HCT116 (cell line): ENCODE data around the gene OPRD1. TPM values are rescaled to one million over a fixed set of nuclear protein-coding genes. Genes with fewer than 3 reads are reported as not detected.

Experiments
- ATAC-seq: fragments of 200-7000 bp; cut with Tn5 transposase; 2 replicates; pipeline ENCODE4 v1.9.1; 2020; ENCODE audit warnings: mild to moderate bottlenecking, moderate library complexity
- BruUV-seq: library from RNA; stranded (reverse); fragments of 400-500 nt; replicated peaks from 2 replicates; lab custom pipeline; 2021; lab: Mats Ljungman, UMichigan
- CTCF ChIA-PET: fragments of 300-600 bp; sonication (Branson Sonifier 250); formaldehyde crosslinking; loops from one replicate; lab custom pipeline; 2021; ENCODE audit warnings: antibody characterized with exemption; lab: Charles Lee
- POLR2A ChIA-PET: fragments of 300-600, 350-600 bp; sonication (Branson Sonifier 250); formaldehyde crosslinking; loops from one replicate; lab custom pipeline; 2021; ENCODE audit warnings: antibody characterized with exemption; lab: Charles Lee
- RAD21 ChIA-PET, 2 experiments: fragments of 300-600 bp; sonication (Branson Sonifier 250); formaldehyde crosslinking; loops; one replicate each; lab custom pipeline; 2023; ENCODE audit warnings: low total read pairs in 2 of 2; ENCODE audit not compliant: uncharacterized antibody in 2 of 2, unreplicated experiment in 2 of 2, low non-redundant PET in 1 of 2; lab: Charles Lee
- DNase-seq: peaks from one replicate; pipeline ENCODE4 v3.0.0-alpha.2; 2010; ENCODE audit warnings: low read depth, low spot score
- H2AFZ ChIP-seq: fragments of 200-600 bp; shearing (Covaris generic), sonication (generic); 2 replicates; pipeline ENCODE4 v1.6.1; 2017; ENCODE audit warnings: low read depth, mixed run types, mixed read lengths, antibody characterized with exemption, low read length; ENCODE audit not compliant: poor library complexity, severe bottlenecking
- H3K27ac ChIP-seq: 2 replicates; pipeline ENCODE4 v1.5.1; 2012; ENCODE audit warnings: low read depth, low read length
- H3K27me3 ChIP-seq: fragments of 200-600 bp; sonication (generic); 2 replicates; pipeline ENCODE4 v1.6.1; 2016; ENCODE audit warnings: mixed run types, low read length, mixed read lengths; ENCODE audit not compliant: insufficient read depth
- H3K36me3 ChIP-seq, 2 experiments: fragments of 200-500 bp in 1 of 2; fragments of 200-600 bp in 1 of 2; sonication (Bioruptor generic) in 1 of 2; sonication (generic) in 1 of 2; 2 replicates each; pipeline versions ENCODE4 v1.5.1 to v1.6.1; 2014 to 2016; ENCODE audit warnings: low read length in 2 of 2, inconsistent platforms in 1 of 2, mixed read lengths in 1 of 2, mixed run types in 1 of 2; ENCODE audit not compliant: insufficient read depth in 2 of 2, control insufficient read depth in 1 of 2
- H3K4me1 ChIP-seq, 2 experiments: fragments of 200-600 bp in 1 of 2; sonication (generic) in 1 of 2; 2 replicates each; pipeline versions ENCODE4 v1.5.1 to v1.6.1; 2012 to 2017; ENCODE audit warnings: low read length in 2 of 2, inconsistent platforms in 1 of 2, mild to moderate bottlenecking in 1 of 2, mixed read lengths in 1 of 2, mixed run types in 1 of 2, moderate library complexity in 1 of 2; ENCODE audit not compliant: insufficient read depth in 2 of 2, control insufficient read depth in 1 of 2
- H3K4me2 ChIP-seq: fragments of 200-600 bp; sonication (generic); 2 replicates; pipeline ENCODE4 v1.6.1; 2017; ENCODE audit warnings: mixed run types, low read length, mixed read lengths
- H3K4me3 ChIP-seq, 2 experiments: fragments of 200-600 bp in 1 of 2; sonication (generic) in 1 of 2; replicated peaks in 1 of 2; 2 replicates each; pipeline ENCODE4 v1.5.1; 2011 to 2016; ENCODE audit warnings: low read length in 2 of 2, control low read depth in 1 of 2, low read depth in 1 of 2, mild to moderate bottlenecking in 1 of 2, mixed read lengths in 1 of 2, mixed run types in 1 of 2
- H3K79me2 ChIP-seq: fragments of 200-600 bp; sonication (generic); 2 replicates; pipeline ENCODE4 v1.6.1; 2017; ENCODE audit warnings: mild to moderate bottlenecking, mixed run types, low read length, moderate library complexity, mixed read lengths; ENCODE audit not compliant: insufficient read depth
- H3K9ac ChIP-seq: fragments of 200-600 bp; sonication (generic); 2 replicates; pipeline ENCODE4 v1.6.1; 2016; ENCODE audit warnings: low read length, mixed read lengths
- H3K9me2 ChIP-seq: fragments of 200-600 bp; sonication (generic), shearing (Covaris generic); 2 replicates; pipeline ENCODE4 v1.6.1; 2017; ENCODE audit warnings: mixed run types, mild to moderate bottlenecking, moderate library complexity; ENCODE audit not compliant: insufficient read depth
- H3K9me3 ChIP-seq, 2 experiments: fragments of 200-500 bp in 1 of 2; fragments of 200-600 bp in 1 of 2; sonication (Bioruptor generic) in 1 of 2; sonication (generic) in 1 of 2; 2 replicates each; pipeline ENCODE4 v1.6.1; 2014 to 2017; ENCODE audit warnings: low read length in 2 of 2, mixed read lengths in 2 of 2, inconsistent platforms in 1 of 2, low read depth in 1 of 2, mild to moderate bottlenecking in 1 of 2, mixed run types in 1 of 2, moderate library complexity in 1 of 2; ENCODE audit not compliant: control insufficient read depth in 1 of 2, insufficient read depth in 1 of 2
- H4K20me1 ChIP-seq: fragments of 200-600 bp; sonication (generic), shearing (Covaris generic); 2 replicates; pipeline ENCODE4 v1.6.1; 2017; ENCODE audit warnings: mixed run types, mild to moderate bottlenecking, moderate library complexity; ENCODE audit not compliant: insufficient read depth
- ATF3 ChIP-seq: IDR thresholded peaks from 2 replicates; pipeline ENCODE4 v1.6.1; 2012
- EGR1 ChIP-seq: IDR thresholded peaks from 2 replicates; pipeline ENCODE4 v1.6.1; 2012; ENCODE audit warnings: low read depth
- ELF1 ChIP-seq: IDR thresholded peaks from 2 replicates; pipeline ENCODE4 v1.6.1; 2012; ENCODE audit warnings: low read depth, borderline replicate concordance
- EZH2 ChIP-seq: fragments of 200-600 bp; sonication (generic); IDR thresholded peaks from 2 replicates; pipeline ENCODE4 v1.6.1; 2017; ENCODE audit warnings: antibody characterized with exemption, mixed run types
- FOSL1 ChIP-seq: IDR thresholded peaks from 2 replicates; pipeline ENCODE4 v1.6.1; 2012; ENCODE audit warnings: low read depth
- JUND ChIP-seq: IDR thresholded peaks from 2 replicates; pipeline ENCODE4 v1.6.1; 2012
- POLR2A ChIP-seq: IDR thresholded peaks from 2 replicates; pipeline ENCODE4 v1.7.0; 2011; ENCODE audit warnings: borderline replicate concordance; ENCODE audit not compliant: insufficient read depth, insufficient read length; ENCODE audit errors: extremely low read depth
- SP1 ChIP-seq: IDR thresholded peaks from 2 replicates; pipeline ENCODE4 v1.6.1; 2012; ENCODE audit warnings: low read depth
- SRF ChIP-seq: IDR thresholded peaks from 2 replicates; pipeline ENCODE4 v1.6.1; 2012; ENCODE audit warnings: low read depth
- TCF7L2 ChIP-seq: IDR thresholded peaks from 2 replicates; pipeline ENCODE4 v1.7.0; 2011; ENCODE audit warnings: borderline replicate concordance, inconsistent platforms; ENCODE audit not compliant: insufficient read depth, insufficient read length; ENCODE audit errors: extremely low read depth
- YY1 ChIP-seq: IDR thresholded peaks from 2 replicates; pipeline ENCODE4 v1.6.1; 2011; ENCODE audit warnings: low read length, low read depth, moderate library complexity, mild to moderate bottlenecking; ENCODE audit not compliant: insufficient replicate concordance; ENCODE audit errors: extremely low read depth
- intact Hi-C: fragments of 100-400 bp; cut with micrococcal nuclease; formaldehyde crosslinking; loops from 2 replicates; pipeline ENCODE4 v1.10.0; 2022
- total RNA-seq: library from RNA; stranded (reverse); gene quantifications from one replicate; pipeline ENCODE4 v1.2.1, GENCODE V29; 2021; ENCODE audit not compliant: unreplicated experiment

OPRD1 gene
- total RNA-seq, 1 experiment from 2014 or later = not detected

- no peak overlapping the region for H3K4me2 ChIP-seq
- H3K9ac ChIP-seq = no peak overlapping the region
- no peaks in the 10 kb centered on the region for H4K20me1 ChIP-seq
- no TSS peak for BruUV-seq
- TF ChIP-seq SRF (no peak), EZH2 (no peak), FOSL1 (no peak), TCF7L2 (no peak), EGR1 (no peak), SP1 (no peak), YY1 (no peak), POLR2A (no peak), ELF1 (no peak), JUND (no peak), ATF3 (no peak)
- TF ChIP-seq, all 23 proteins: peak for 0
- ChIA-PET CTCF (interaction anchor here (0.9 to 3.9 kb wide), 2 partner anchors 10 to 95 kb away, joined by 3 to 86 read pairs; no protein-coding TSS in a partner anchor), POLR2A (no interaction called here), RAD21 (interaction anchor here in 1 of 2 experiments (0.6 kb wide), 1 partner anchor 33 kb away, joined by 5 read pairs; no protein-coding TSS in a partner anchor)
- no peak for DNase-seq
- H3K79me2 ChIP-seq = no peaks in the 10 kb centered on the region
- no peaks in the 10 kb centered on the region for H3K36me3 ChIP-seq
- H3K27ac ChIP-seq = no peak overlapping the region
- H3K4me3 ChIP-seq = no peak overlapping the region
- ATAC-seq = no peak
- no peak overlapping the region for H2AFZ ChIP-seq
- H3K4me1 ChIP-seq = peaks cover 6 to 25% of the 10 kb centered on the region in 2 experiments
- no peaks in the 10 kb centered on the region for H3K9me3 ChIP-seq
- intact Hi-C loops = loop anchor here (5.0 to 10.0 kb wide), 2 partner anchors 361 to 514 kb away; partner anchors contain the start of gene PHACTR4
- no peaks in the 10 kb centered on the region for H3K9me2 ChIP-seq
- H3K27me3 ChIP-seq = no peaks in the 10 kb centered on the region
Measured at GRCh38 chr1:28878796-28879195, 66.8 kb downstream of the OPRD1 start.
